ENCODE data around the gene PTX4. TPM values are rescaled to one million over a fixed set of nuclear protein-coding genes. Genes with fewer than 3 reads are reported as not detected.

The PTX4 gene
- polyA plus RNA-seq, 1 of the 3 experiments (the other 2 are of a cell fraction) = not detected

DNA sequence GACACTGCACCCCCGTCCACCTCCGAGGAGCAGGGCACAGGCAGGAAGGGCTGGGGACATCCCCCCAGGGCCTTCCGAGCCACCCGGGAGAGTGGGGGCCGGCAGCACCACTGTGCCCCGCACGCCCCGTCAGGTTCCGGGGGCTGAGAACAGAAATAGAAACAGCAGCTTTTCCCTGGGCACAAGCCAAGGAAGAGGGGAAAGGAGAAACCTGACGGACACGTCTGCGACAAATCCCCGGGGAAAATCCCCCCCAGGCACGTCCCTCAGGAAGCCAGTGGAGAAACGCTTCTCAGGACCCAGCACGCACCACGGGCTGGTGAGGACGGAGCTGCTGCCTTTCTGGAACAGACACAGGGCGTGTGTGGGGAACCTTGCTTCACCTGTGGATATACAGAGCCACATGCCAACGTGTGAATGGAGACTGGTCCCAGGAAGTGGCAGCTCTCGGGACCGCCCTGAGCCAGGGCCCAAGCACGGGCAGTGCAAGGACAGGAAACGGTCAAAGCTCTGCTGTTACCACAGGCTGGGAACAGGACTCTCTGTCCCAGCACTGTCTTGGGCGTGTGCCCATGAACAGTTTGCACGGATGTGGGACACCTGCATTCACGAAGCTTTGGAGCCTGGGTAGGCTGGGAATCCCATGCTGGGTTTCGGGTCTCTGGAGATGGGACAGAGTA lies 43.5 kb upstream of the PTX4 start:
- H3F3A ChIP-seq (replicated peaks; ENCODE audit: insufficient read depth) = no peaks in the 10 kb centered on the region
- peak overlapping the region; percentile 47; the same call in 1 of the 2 replicates for H3K4me2 ChIP-seq
- peak overlapping the region; percentile 66 to 95; a peak in 3 of 4 replicates for H3K27ac ChIP-seq (ENCODE audit: low read depth in 2 of 2, low read length in 1 of 2)
- ChIA-PET CTCF (interaction anchor here (1.5 to 1.7 kb wide), 2 partner anchors 38 to 174 kb away, joined by 3 to 5 read pairs; partner anchors contain the start of gene MAPK8IP3), POLR2A (interaction anchor here (1.3 kb wide), 1 partner anchor 146 kb away, joined by 3 read pairs; the partner anchor contains the start of gene JPT2)
- DNase-seq = no peak
- no peak overlapping the region for H3K9ac ChIP-seq
- H3K27me3 ChIP-seq (ENCODE audit: insufficient read depth) = no peaks in the 10 kb centered on the region
- peaks cover 0 to 6% of the 10 kb centered on the region in 2 experiments for H3K36me3 ChIP-seq (replicated peaks in 1 of 2; ENCODE audit: control insufficient read depth in 1 of 2, insufficient read depth in 2 of 2, low read length in 1 of 2)
- no peaks in the 10 kb centered on the region for H3K79me2 ChIP-seq (ENCODE audit: insufficient read depth)
- H2AFZ ChIP-seq (ENCODE audit: low read depth) = no peak overlapping the region
- H4K20me1 ChIP-seq (ENCODE audit: insufficient read depth) = no peaks in the 10 kb centered on the region
- H3K9me3 ChIP-seq = no peaks in the 10 kb centered on the region
- H3K9me2 ChIP-seq = no peaks in the 10 kb centered on the region
- 71% methylated on average over 20 of the region's 28 CpGs for WGBS (ENCODE audit: low lambda C conversion rate)
- no peak overlapping the region for H3K4me3 ChIP-seq (ENCODE audit: low read depth in 2 of 2, low read length in 1 of 2)
- no peak for TF ChIP-seq MAX (IDR thresholded peaks at IDR 0.05; ENCODE audit: low read depth)
- TF ChIP-seq IRF3 (IDR thresholded peaks at IDR 0.05; ENCODE audit: low read depth, low read length) = no peak
- TF ChIP-seq TCF12 (IDR thresholded peaks at IDR 0.05) = no peak
- no peak for TF ChIP-seq MEF2A (IDR thresholded peaks at IDR 0.05; ENCODE audit: borderline replicate concordance, low read depth)
- no peak for TF ChIP-seq SIN3A (IDR thresholded peaks at IDR 0.05; ENCODE audit: borderline replicate concordance, low read depth, low read length)
- TF ChIP-seq USF2 (IDR thresholded peaks at IDR 0.05; ENCODE audit: borderline replicate concordance, low read depth, low read length) = no peak
- TF ChIP-seq GATA2 (CRISPR knock-in tag; IDR thresholded peaks at IDR 0.05) = no peak
- TF ChIP-seq, protein P1, sequence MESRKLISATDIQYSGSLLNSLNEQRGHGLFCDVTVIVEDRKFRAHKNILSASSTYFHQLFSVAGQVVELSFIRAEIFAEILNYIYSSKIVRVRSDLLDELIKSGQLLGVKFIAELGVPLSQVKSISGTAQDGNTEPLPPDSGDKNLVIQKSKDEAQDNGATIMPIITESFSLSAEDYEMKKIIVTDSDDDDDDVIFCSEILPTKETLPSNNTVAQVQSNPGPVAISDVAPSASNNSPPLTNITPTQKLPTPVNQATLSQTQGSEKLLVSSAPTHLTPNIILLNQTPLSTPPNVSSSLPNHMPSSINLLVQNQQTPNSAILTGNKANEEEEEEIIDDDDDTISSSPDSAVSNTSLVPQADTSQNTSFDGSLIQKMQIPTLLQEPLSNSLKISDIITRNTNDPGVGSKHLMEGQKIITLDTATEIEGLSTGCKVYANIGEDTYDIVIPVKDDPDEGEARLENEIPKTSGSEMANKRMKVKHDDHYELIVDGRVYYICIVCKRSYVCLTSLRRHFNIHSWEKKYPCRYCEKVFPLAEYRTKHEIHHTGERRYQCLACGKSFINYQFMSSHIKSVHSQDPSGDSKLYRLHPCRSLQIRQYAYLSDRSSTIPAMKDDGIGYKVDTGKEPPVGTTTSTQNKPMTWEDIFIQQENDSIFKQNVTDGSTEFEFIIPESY (IDR thresholded peaks at IDR 0.05; ENCODE audit: borderline replicate concordance, low read depth) = no peak
- peaks cover 5 to 54% of the 10 kb centered on the region in 2 experiments; a peak in 2 of 4 replicates for H3K4me1 ChIP-seq (ENCODE audit: control insufficient read depth in 1 of 2, insufficient read depth in 2 of 2, low read depth in 1 of 2, low read length in 1 of 2)

GRCh38 chr16:1531638-1531910 lies 42.8 kb upstream of the PTX4 start:
- CTCF ChIA-PET = interaction anchor here (0.7 to 1.7 kb wide), 3 partner anchors 19 to 174 kb away, joined by 3 to 5 read pairs (median 3); partner anchors contain the start of gene MAPK8IP3
- H3K4me2 ChIP-seq = peak overlapping the region; percentile 47; the same call in 1 of the 2 replicates
- POLR2A ChIA-PET = no interaction called here
- no peaks in the 10 kb centered on the region for H3K27me3 ChIP-seq (ENCODE audit: insufficient read depth)
- H3F3A ChIP-seq (replicated peaks; ENCODE audit: insufficient read depth) = no peaks in the 10 kb centered on the region
- no peak overlapping the region for H3K9ac ChIP-seq
- no peaks in the 10 kb centered on the region for H3K79me2 ChIP-seq (ENCODE audit: insufficient read depth)
- H2AFZ ChIP-seq (ENCODE audit: low read depth) = no peak overlapping the region
- H3K9me2 ChIP-seq = no peaks in the 10 kb centered on the region
- H3K36me3 ChIP-seq (replicated peaks in 1 of 2; ENCODE audit: control insufficient read depth in 1 of 2, insufficient read depth in 2 of 2, low read length in 1 of 2) = peaks cover 0 to 2% of the 10 kb centered on the region in 2 experiments
- no peak overlapping the region for H3K4me3 ChIP-seq (ENCODE audit: low read depth in 2 of 2, low read length in 1 of 2)
- 84% methylated on average over 5 of the region's 14 CpGs for WGBS (ENCODE audit: low lambda C conversion rate)
- no peaks in the 10 kb centered on the region for H3K9me3 ChIP-seq
- no peaks in the 10 kb centered on the region for H4K20me1 ChIP-seq (ENCODE audit: insufficient read depth)
- peaks cover 5 to 54% of the 10 kb centered on the region in 2 experiments; a peak in 2 of 4 replicates for H3K4me1 ChIP-seq (ENCODE audit: control insufficient read depth in 1 of 2, insufficient read depth in 2 of 2, low read depth in 1 of 2, low read length in 1 of 2)
- no peak for DNase-seq
- peak overlapping the region; percentile 66 to 95; a peak in 3 of 4 replicates for H3K27ac ChIP-seq (ENCODE audit: low read depth in 2 of 2, low read length in 1 of 2)
- no peak for TF ChIP-seq ELF1 (IDR thresholded peaks at IDR 0.05)
- no peak for TF ChIP-seq MAX (IDR thresholded peaks at IDR 0.05; ENCODE audit: low read depth)
- no peak for TF ChIP-seq RCOR1 (IDR thresholded peaks at IDR 0.05; ENCODE audit: low read length)
- TF ChIP-seq SIN3A (IDR thresholded peaks at IDR 0.05; ENCODE audit: borderline replicate concordance, low read depth, low read length) = no peak
- no peak for TF ChIP-seq TCF12 (IDR thresholded peaks at IDR 0.05)
- TF ChIP-seq RXRA (IDR thresholded peaks at IDR 0.05; ENCODE audit: borderline replicate concordance, low read depth) = no peak
- TF ChIP-seq NRF1 (IDR thresholded peaks at IDR 0.05; ENCODE audit: low read depth, low read length) = no peak
- TF ChIP-seq MXI1 (IDR thresholded peaks at IDR 0.05; ENCODE audit: low read depth, low read length) = no peak
- no peak for TF ChIP-seq MEF2A (IDR thresholded peaks at IDR 0.05; ENCODE audit: borderline replicate concordance, low read depth)
- no peak for TF ChIP-seq FOXJ3 (CRISPR knock-in tag; IDR thresholded peaks at IDR 0.05)
- no peak for TF ChIP-seq GATA2 (CRISPR knock-in tag; IDR thresholded peaks at IDR 0.05)
- no peak for TF ChIP-seq REST (IDR thresholded peaks at IDR 0.05; ENCODE audit: low read depth, low read length)
- TF ChIP-seq GABPA (IDR thresholded peaks at IDR 0.05; ENCODE audit: low read depth) = no peak
- TF ChIP-seq POLR2AphosphoS5 (IDR thresholded peaks at IDR 0.05; ENCODE audit: low read depth, low read length) = no peak
- TF ChIP-seq SMC3 (IDR thresholded peaks at IDR 0.05; ENCODE audit: low read depth, low read length) = no peak
